IMR-90 (cell line): Measurements from ENCODE around the gene IL16. TPM values are rescaled to one million over a fixed set of nuclear protein-coding genes. Genes with fewer than 3 reads are reported as not detected.

Source experiments
- ATAC-seq: fragments of 200-7000 bp; cut with Tn5 transposase; 2 replicates; pipeline ENCODE4 v1.9.1; 2020; ENCODE audit warnings: low read depth, mild to moderate bottlenecking, moderate library complexity
- BruUV-seq: library from RNA; stranded (reverse); fragments of 400-500 nt; replicated peaks from 2 replicates; lab custom pipeline; 2021; lab: Mats Ljungman, UMichigan
- CTCF ChIA-PET: fragments of 300-600 bp; formaldehyde crosslinking; extraction: SDS; loops from one replicate; lab custom pipeline; 2021; ENCODE audit warnings: antibody characterized with exemption; lab: Yijun Ruan, JAX
- POLR2A ChIA-PET: fragments of 300-600 bp; sonication (Branson Sonifier 250); formaldehyde crosslinking; loops from one replicate; lab custom pipeline; 2022; ENCODE audit warnings: antibody characterized with exemption; ENCODE audit not compliant: unreplicated experiment; lab: Charles Lee
- DNase-seq: peaks from one replicate; pipeline ENCODE4 v3.0.0; 2013
- H2AFZ ChIP-seq: replicated peaks from 2 replicates; pipeline ENCODE3; 2013; ENCODE audit warnings: low read length, mild to moderate bottlenecking; ENCODE audit not compliant: poor library complexity
- H2AK5ac ChIP-seq: 2 replicates; pipeline ENCODE4 v1.6.1; 2013; ENCODE audit warnings: low read depth, low read length, inconsistent platforms
- H2AK9ac ChIP-seq: replicated peaks from 2 replicates; pipeline ENCODE3; 2013; ENCODE audit warnings: mild to moderate bottlenecking, low read depth, low read length, moderate library complexity; ENCODE audit not compliant: poor library complexity
- H2BK120ac ChIP-seq: 2 replicates; pipeline ENCODE4 v1.6.1; 2013; ENCODE audit warnings: low read depth, low read length, inconsistent platforms
- H2BK15ac ChIP-seq: 3 replicates; pipeline ENCODE4 v1.6.1; 2013; ENCODE audit warnings: low read depth, low read length, inconsistent platforms
- H2BK20ac ChIP-seq: 2 replicates; pipeline ENCODE4 v1.6.1; 2013; ENCODE audit warnings: low read depth, mild to moderate bottlenecking, inconsistent platforms, low read length, moderate library complexity
- H2BK5ac ChIP-seq: 2 replicates; pipeline ENCODE4 v1.6.1; 2013; ENCODE audit warnings: mild to moderate bottlenecking, low read depth, low read length, inconsistent platforms; ENCODE audit not compliant: poor library complexity, severe bottlenecking
- H3K14ac ChIP-seq: replicated peaks from 2 replicates; pipeline ENCODE4 v1.6.1; 2013; ENCODE audit warnings: low read depth, low read length, inconsistent platforms
- H3K18ac ChIP-seq: 2 replicates; pipeline ENCODE4 v1.6.1; 2013; ENCODE audit warnings: low read depth, low read length, control low read depth
- H3K23ac ChIP-seq: 2 replicates; pipeline ENCODE4 v1.6.1; 2013; ENCODE audit warnings: low read depth, low read length, inconsistent platforms
- H3K27ac ChIP-seq: 2 replicates; pipeline ENCODE4 v1.5.1; 2013; ENCODE audit warnings: mild to moderate bottlenecking, control low read depth, low read length; ENCODE audit not compliant: insufficient read depth
- H3K27me3 ChIP-seq: 2 replicates; pipeline ENCODE4 v1.6.1; 2013; ENCODE audit warnings: low read length; ENCODE audit not compliant: control insufficient read depth, insufficient read depth
- H3K36me3 ChIP-seq: 2 replicates; pipeline ENCODE4 v1.6.1; 2013; ENCODE audit warnings: low read length, mixed read lengths; ENCODE audit not compliant: control insufficient read depth, insufficient read depth
- H3K4ac ChIP-seq: 2 replicates; pipeline ENCODE4 v1.6.1; 2013; ENCODE audit warnings: low read depth, low read length, inconsistent platforms
- H3K4me1 ChIP-seq: 2 replicates; pipeline ENCODE4 v1.6.1; 2013; ENCODE audit warnings: low read length, mixed read lengths; ENCODE audit not compliant: control insufficient read depth, insufficient read depth
- H3K4me2 ChIP-seq: 2 replicates; pipeline ENCODE4 v1.6.1; 2013; ENCODE audit warnings: low read depth, mild to moderate bottlenecking, control low read depth, low read length, moderate library complexity
- H3K4me3 ChIP-seq: 2 replicates; pipeline ENCODE4 v1.5.1; 2013; ENCODE audit warnings: low read depth, mild to moderate bottlenecking, control low read depth, low read length, moderate library complexity; ENCODE audit not compliant: insufficient read depth
- H3K56ac ChIP-seq: 2 replicates; pipeline ENCODE4 v1.6.1; 2013; ENCODE audit warnings: low read length, inconsistent platforms; ENCODE audit not compliant: insufficient read depth; ENCODE audit errors: extremely low read depth
- H3K79me1 ChIP-seq, 2 experiments: 2 replicates each; pipeline ENCODE4 v1.6.1; 2013; ENCODE audit warnings: low read length in 2 of 2, inconsistent platforms in 1 of 2, low read depth in 1 of 2
- H3K9ac ChIP-seq: 2 replicates; pipeline ENCODE4 v1.6.1; 2013; ENCODE audit warnings: low read depth, low read length, control low read depth
- H3K9me1 ChIP-seq: 2 replicates; pipeline ENCODE4 v1.6.1; 2013; ENCODE audit warnings: low read length, inconsistent platforms; ENCODE audit not compliant: insufficient read depth
- H3K9me3 ChIP-seq: 2 replicates; pipeline ENCODE4 v1.6.1; 2013; ENCODE audit warnings: low read length; ENCODE audit not compliant: control insufficient read depth, insufficient read depth
- H4K20me1 ChIP-seq: 2 replicates; pipeline ENCODE4 v1.6.1; 2013; ENCODE audit warnings: low read length, inconsistent platforms; ENCODE audit not compliant: insufficient read depth
- H4K5ac ChIP-seq: 2 replicates; pipeline ENCODE4 v1.6.1; 2013; ENCODE audit warnings: mild to moderate bottlenecking, low read depth, low read length, control low read depth
- H4K8ac ChIP-seq, 2 experiments: 2 replicates each; pipeline ENCODE4 v1.6.1; 2013; ENCODE audit warnings: low read depth in 2 of 2, low read length in 2 of 2, control low read depth in 1 of 2, inconsistent platforms in 1 of 2
- H4K91ac ChIP-seq: 2 replicates; pipeline ENCODE4 v1.6.1; 2013; ENCODE audit warnings: low read depth, low read length, inconsistent platforms; ENCODE audit not compliant: insufficient read depth
- CEBPB ChIP-seq: IDR thresholded peaks from 2 replicates; pipeline ENCODE4 v1.6.1; 2012; ENCODE audit warnings: low read depth, low read length, improper control_type of control experiment
- CTCF ChIP-seq: conservative IDR thresholded peaks from 2 replicates; pipeline ENCODE4 v1.5.1; 2012; ENCODE audit warnings: mild to moderate bottlenecking, low read depth, low read length, improper control_type of control experiment
- ELK1 ChIP-seq: fragments of 150-350 bp; IDR thresholded peaks from 2 replicates; pipeline ENCODE4 v1.6.1; 2016; ENCODE audit warnings: low read depth, mild to moderate bottlenecking, low read length, moderate library complexity, borderline replicate concordance
- FOS ChIP-seq: fragments of 150-350 bp; IDR thresholded peaks from 2 replicates; pipeline ENCODE4 v1.6.1; 2016; ENCODE audit warnings: low read depth, low read length
- MAZ ChIP-seq: IDR thresholded peaks from 2 replicates; pipeline ENCODE4 v1.6.1; 2012; ENCODE audit warnings: low read depth, mild to moderate bottlenecking, low read length, improper control_type of control experiment, moderate library complexity, borderline replicate concordance
- NFE2L2 ChIP-seq: fragments of 150-350 bp; IDR thresholded peaks from 2 replicates; pipeline ENCODE4 v1.6.1; 2016; ENCODE audit warnings: low read depth, mild to moderate bottlenecking, low read length
- POLR2A ChIP-seq: IDR thresholded peaks from 2 replicates; pipeline ENCODE4 v1.6.1; 2012; ENCODE audit warnings: mild to moderate bottlenecking, low read depth, low read length
- RAD21 ChIP-seq: IDR thresholded peaks from 2 replicates; pipeline ENCODE4 v1.6.1; 2012; ENCODE audit warnings: low read length, improper control_type of control experiment
- RCOR1 ChIP-seq: IDR thresholded peaks from 2 replicates; pipeline ENCODE4 v1.6.1; 2012; ENCODE audit warnings: mild to moderate bottlenecking, low read length, improper control_type of control experiment; ENCODE audit not compliant: insufficient replicate concordance
- RFX5 ChIP-seq: IDR thresholded peaks from 2 replicates; pipeline ENCODE4 v1.8.0; 2012; ENCODE audit warnings: low read depth, mild to moderate bottlenecking, low read length, moderate library complexity
- SMC3 ChIP-seq: fragments of 150-350 bp; IDR thresholded peaks from 2 replicates; pipeline ENCODE4 v1.6.1; 2016; ENCODE audit warnings: low read depth, mild to moderate bottlenecking, antibody characterized with exemption, low read length, moderate library complexity
- USF2 ChIP-seq: fragments of 150-350 bp; IDR thresholded peaks from 2 replicates; pipeline ENCODE4 v1.6.1; 2017; ENCODE audit warnings: mild to moderate bottlenecking, antibody characterized with exemption, low read length, low read depth
- dilution Hi-C: fragments of 300-500 bp; cut with HindIII; formaldehyde crosslinking; loops from one replicate; pipeline ENCODE4 v1.14.3; 2018; ENCODE audit warnings: low sequenced_read_pairs; ENCODE audit not compliant: unreplicated experiment
- in situ Hi-C: fragments of 300-500 bp; cut with MboI; formaldehyde crosslinking; loops from 3 replicates; pipeline ENCODE4 v1.14.3; 2019; ENCODE audit warnings: low sequenced_read_pairs, inconsistent platforms, mixed read lengths
- intact Hi-C: fragments of 100-400 bp; cut with micrococcal nuclease; formaldehyde crosslinking; loops from 2 replicates; pipeline ENCODE4 v1.10.0; 2022
- polyA plus RNA-seq, 3 experiments: library from polyadenylated mRNA; depleted of rRNA; stranded (reverse); fragments of >200 nt; gene quantifications; 2 replicates each; pipeline ENCODE4 v1.2.3, GENCODE V29; 2012; ENCODE audit warnings: low replicate concordance in 1 of 3
- total RNA-seq: library from RNA; depleted of rRNA; stranded (reverse); fragments of >200 nt; gene quantifications from 2 replicates; pipeline ENCODE4 v1.2.3, GENCODE V29; 2012

The IL16 gene
- total and polyA plus RNA-seq, 2 of the 4 experiments (the other 2 are of a cell fraction), result 0.18 to 0.27 TPM

- no TSS peak for BruUV-seq
- ChIA-PET CTCF (no interaction called here), POLR2A (no interaction called here)
- dilution Hi-C loops, result no loop called here
- no peak overlapping the region for H3K4me2 ChIP-seq
- peaks cover 4% of the 10 kb centered on the region; the same call in 1 of the 2 replicates for H3K9me3 ChIP-seq
- H3K4ac ChIP-seq, result no peak overlapping the region
- no peak overlapping the region for H2AK9ac ChIP-seq
- H4K8ac ChIP-seq, result no peak overlapping the region
- H3K56ac ChIP-seq, result no peak overlapping the region
- intact Hi-C loops, result no loop called here
- H3K4me1 ChIP-seq, result peaks cover 2% of the 10 kb centered on the region; the same call in 1 of the 2 replicates
- no peak overlapping the region for H3K27ac ChIP-seq
- no peak overlapping the region for H2AFZ ChIP-seq
- H4K5ac ChIP-seq, result no peak overlapping the region
- no peak overlapping the region for H3K9ac ChIP-seq
- no peak overlapping the region for H3K4me3 ChIP-seq
- no peak overlapping the region for H4K91ac ChIP-seq
- no peaks in the 10 kb centered on the region for H3K79me1 ChIP-seq
- no peaks in the 10 kb centered on the region for H4K20me1 ChIP-seq
- in situ Hi-C loops, result no loop called here
- no peaks in the 10 kb centered on the region for H3K27me3 ChIP-seq
- no peak overlapping the region for H3K18ac ChIP-seq
- H3K36me3 ChIP-seq, result no peaks in the 10 kb centered on the region
- ATAC-seq, result no peak
- no peaks in the 10 kb centered on the region for H3K9me1 ChIP-seq
- TF ChIP-seq MAZ (no peak), USF2 (no peak), ELK1 (no peak), SMC3 (no peak), CTCF (no peak), CEBPB (no peak), RCOR1 (no peak), POLR2A (no peak), RFX5 (no peak), RAD21 (no peak), FOS (no peak), NFE2L2 (no peak)
- H3K23ac ChIP-seq, result no peak overlapping the region
- H2BK15ac ChIP-seq, result no peak overlapping the region
- H2BK20ac ChIP-seq, result no peak overlapping the region
- no peak for DNase-seq
- no peak overlapping the region for H2BK5ac ChIP-seq
- no peak overlapping the region for H2BK120ac ChIP-seq
- no peak overlapping the region for H2AK5ac ChIP-seq
- no peak overlapping the region for H3K14ac ChIP-seq
These were observed 17.3 kb downstream of the IL16 start for GRCh38 chr15:81213982-81214381.
